NT2/D1 (cell line): ENCODE measurements around the gene ITIH6.
"Not testable (repeated sequence)": the region's sequence is repeated elsewhere in the genome, so short reads cannot be mapped to it uniquely, and the experiment has no call there.

ENCODE experiments used
- DNase-seq: peaks from one replicate; pipeline ENCODE4 v3.0.0-alpha.2; 2011; ENCODE audit warnings: low read depth, low spot score
- H3K27me3 ChIP-seq: 2 replicates; pipeline ENCODE4 v1.6.0; 2011; ENCODE audit warnings: mild to moderate bottlenecking; ENCODE audit not compliant: insufficient read length, insufficient read depth
- H3K36me3 ChIP-seq: 2 replicates; pipeline ENCODE4 v1.6.1; 2011; ENCODE audit warnings: mild to moderate bottlenecking, low read length, mixed read lengths; ENCODE audit not compliant: insufficient read depth, insufficient read length
- H3K4me1 ChIP-seq: 2 replicates; pipeline ENCODE4 v1.5.1; 2011; ENCODE audit not compliant: insufficient read depth, insufficient read length
- H3K4me3 ChIP-seq: 2 replicates; pipeline ENCODE4 v1.5.1; 2011; ENCODE audit warnings: low read depth; ENCODE audit not compliant: insufficient read length
- H3K9ac ChIP-seq: 2 replicates; pipeline ENCODE4 v1.6.0; 2011; ENCODE audit warnings: low read depth; ENCODE audit not compliant: insufficient read length
- H3K9me3 ChIP-seq: 2 replicates; pipeline ENCODE4 v1.5.1; 2011; ENCODE audit warnings: mild to moderate bottlenecking, low read length; ENCODE audit not compliant: insufficient read depth
- SUZ12 ChIP-seq: IDR thresholded peaks from 2 replicates; pipeline ENCODE4 v1.6.1; 2011; ENCODE audit not compliant: insufficient read length, insufficient read depth; ENCODE audit errors: extremely low read depth
- YY1 ChIP-seq: IDR thresholded peaks from 2 replicates; pipeline ENCODE4 v1.6.1; 2011; ENCODE audit not compliant: insufficient read length, insufficient read depth
- ZNF274 ChIP-seq: IDR thresholded peaks from 2 replicates; pipeline ENCODE4 v1.6.1; 2011; ENCODE audit warnings: mild to moderate bottlenecking, low read depth, low read length

ITIH6 gene

GRCh38 chrX:54776987-54777672 is 20.9 kb downstream of the ITIH6 start:
- no peaks in the 10 kb centered on the region for H3K4me1 ChIP-seq
- peaks cover 2% of the 10 kb centered on the region; the same call in 1 of the 2 replicates for H3K9me3 ChIP-seq
- H3K9ac ChIP-seq = no peak overlapping the region
- no peak for DNase-seq
- no peak for TF ChIP-seq SUZ12
- no peak for TF ChIP-seq YY1
- no peak for TF ChIP-seq ZNF274
- H3K36me3 ChIP-seq = no peaks in the 10 kb centered on the region
- no peak overlapping the region for H3K4me3 ChIP-seq
- no peaks in the 10 kb centered on the region for H3K27me3 ChIP-seq

DNA sequence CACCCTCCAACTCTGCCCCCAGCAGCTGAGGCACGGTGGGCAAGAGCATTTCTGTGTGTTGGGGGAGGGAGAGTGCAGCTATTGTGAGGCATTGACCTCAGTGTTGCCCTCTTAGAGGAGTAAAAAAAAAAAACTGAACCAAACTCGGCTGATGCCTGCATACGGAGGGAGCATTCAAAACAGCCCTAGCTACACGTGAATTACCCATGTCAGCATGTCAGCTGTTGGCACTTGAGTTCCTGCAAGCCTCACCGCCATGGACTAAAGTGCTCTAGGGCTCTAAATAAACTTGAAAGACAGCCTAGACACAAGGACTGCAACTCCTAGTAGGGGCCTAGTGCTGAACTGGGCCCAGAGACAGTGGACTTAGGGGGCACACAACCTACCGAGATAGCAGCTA is 22.0 kb downstream of the ITIH6 start:
- no peaks in the 10 kb centered on the region for H3K36me3 ChIP-seq
- H3K27me3 ChIP-seq = no peaks in the 10 kb centered on the region
- H3K9ac ChIP-seq = no peak overlapping the region
- TF ChIP-seq ZNF274 (no peak), YY1 (no peak), SUZ12 (no peak)
- no peaks in the 10 kb centered on the region for H3K4me1 ChIP-seq
- no peak for DNase-seq
- no peak overlapping the region for H3K4me3 ChIP-seq
- peaks cover 10% of the 10 kb centered on the region for H3K9me3 ChIP-seq

GRCh38 chrX:54774391-54775094 is 23.5 kb downstream of the ITIH6 start:
- not testable (repeated sequence) for DNase-seq, H3K4me1 ChIP-seq, H3K27me3 ChIP-seq, H3K36me3 ChIP-seq, H3K4me3 ChIP-seq
- Histone ChIP-seq H3K9me3 (peaks cover 18% of the 10 kb centered on the region), H3K9ac (peak overlapping the region; percentile 42)

GRCh38 chrX:54758114-54759055 is 39.7 kb downstream of the ITIH6 start:
- H3K4me1 ChIP-seq = no peaks in the 10 kb centered on the region
- H3K9me3 ChIP-seq = peaks cover 8% of the 10 kb centered on the region
- H3K36me3 ChIP-seq = no peaks in the 10 kb centered on the region
- H3K27me3 ChIP-seq = no peaks in the 10 kb centered on the region
- no peak for TF ChIP-seq ZNF274
- TF ChIP-seq SUZ12 = no peak
- TF ChIP-seq YY1 = no peak
- no peak for DNase-seq
- no peak overlapping the region for H3K4me3 ChIP-seq
- H3K9ac ChIP-seq = no peak overlapping the region

DNA sequence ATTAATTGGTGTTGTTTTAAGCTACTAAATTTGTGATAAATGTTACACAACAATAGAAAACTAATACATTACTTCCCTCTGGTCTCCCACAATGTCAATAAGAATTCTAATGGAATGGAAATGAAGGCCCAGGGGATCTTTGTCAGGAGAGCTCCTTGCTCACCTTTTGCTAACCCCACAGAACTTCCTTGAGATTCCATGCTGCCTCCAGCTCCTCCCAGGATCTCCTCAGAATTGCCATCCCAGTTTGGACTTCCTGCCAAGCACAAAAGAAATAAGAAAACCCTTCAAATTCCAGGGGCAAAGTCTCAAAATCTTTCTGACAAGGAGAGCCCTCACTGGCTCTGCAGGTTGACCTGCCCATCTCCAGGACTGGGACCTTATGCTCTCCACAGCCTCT is 43.2 kb downstream of the ITIH6 start:
- no peak for TF ChIP-seq ZNF274
- no peak for TF ChIP-seq SUZ12
- no peak for TF ChIP-seq YY1
- Histone ChIP-seq H3K4me1 (no peaks in the 10 kb centered on the region), H3K9me3 (no peaks in the 10 kb centered on the region; the same call in 1 of the 2 replicates), H3K9ac (no peak overlapping the region), H3K27me3 (no peaks in the 10 kb centered on the region), H3K4me3 (no peak overlapping the region), H3K36me3 (no peaks in the 10 kb centered on the region)
- DNase-seq = no peak

- Histone ChIP-seq H3K4me3 (no peak overlapping the region), H3K36me3 (no peaks in the 10 kb centered on the region), H3K27me3 (no peaks in the 10 kb centered on the region), H3K9ac (no peak overlapping the region), H3K4me1 (no peaks in the 10 kb centered on the region), H3K9me3 (no peaks in the 10 kb centered on the region)
- no peak for TF ChIP-seq YY1
- no peak for TF ChIP-seq SUZ12
- no peak for TF ChIP-seq ZNF274
- no peak for DNase-seq
Measured at GRCh38 chrX:54748626-54749025, 49.4 kb downstream of the ITIH6 start.
